ENCODE measurements around the gene INPP4A. TPM values are rescaled to one million over a fixed set of nuclear protein-coding genes. Genes with fewer than 3 reads are reported as not detected.
A peak's percentile ranks its signal among the peaks of the same experiment; 100 is the strongest.

Gene INPP4A
- polyA plus RNA-seq, 1 experiment: 12.9 TPM

GRCh38 chr2:98568161-98568956 is 123.7 kb downstream of the INPP4A start:
- DNase-seq (ENCODE audit: low read depth, low spot score): no peak
- CTCF ChIA-PET: interaction anchor here (1.0 to 1.4 kb wide), 2 partner anchors 9 to 27 kb away, joined by 5 to 8 read pairs; no protein-coding TSS in a partner anchor

GRCh38 chr2:98569197-98569793 is 124.6 kb downstream of the INPP4A start:
- DNase-seq (ENCODE audit: low read depth, low spot score): no peak
- Histone ChIP-seq H3K9me3 (ENCODE audit: control insufficient read depth, insufficient read depth, low read length) (no peaks in the 10 kb centered on the region; the same call in 1 of the 2 replicates), H3K27me3 (ENCODE audit: control insufficient read depth, insufficient read depth, low read length) (no peaks in the 10 kb centered on the region), H3K27ac (ENCODE audit: low read depth, low read length) (no peak overlapping the region), H3K4me3 (ENCODE audit: low read depth, low read length) (no peak overlapping the region)
- ChIA-PET POLR2A (interaction anchor here (0.6 kb wide), 1 partner anchor 10 kb away, joined by 3 read pairs; no protein-coding TSS in a partner anchor), CTCF (interaction anchor here (0.5 to 1.4 kb wide), 3 partner anchors 10 to 322 kb away, joined by 3 to 8 read pairs (median 5); no protein-coding TSS in a partner anchor)
- TF ChIP-seq CTCF (IDR thresholded peaks at IDR 0.05; ENCODE audit: low read depth, low read length): peak; percentile 73

More at GRCh38 chr2:98568161-98568956, 123.7 kb downstream of the INPP4A start:
- Histone ChIP-seq H3K27me3 (ENCODE audit: control insufficient read depth, insufficient read depth, low read length) (no peaks in the 10 kb centered on the region), H3K27ac (ENCODE audit: low read depth, low read length) (no peak overlapping the region), H3K4me3 (ENCODE audit: low read depth, low read length) (no peak overlapping the region), H3K9me3 (ENCODE audit: control insufficient read depth, insufficient read depth, low read length) (no peaks in the 10 kb centered on the region; the same call in 1 of the 2 replicates)
- POLR2A ChIA-PET: interaction anchor here (0.6 kb wide), 1 partner anchor 9 kb away, joined by 3 read pairs; no protein-coding TSS in a partner anchor
- no peak for TF ChIP-seq CTCF (IDR thresholded peaks at IDR 0.05; ENCODE audit: low read depth, low read length)

GRCh38 chr2:98569915-98570314 is 125.3 kb downstream of the INPP4A start:
- TF ChIP-seq CTCF (IDR thresholded peaks at IDR 0.05; ENCODE audit: low read depth, low read length): no peak
- ChIA-PET CTCF (interaction anchor here (0.7 to 1.5 kb wide), 2 partner anchors 9 to 10 kb away, joined by 4 to 5 read pairs; no protein-coding TSS in a partner anchor), POLR2A (no interaction called here)
- H3K4me3 ChIP-seq (ENCODE audit: low read depth, low read length): no peak overlapping the region
- no peaks in the 10 kb centered on the region for H3K27me3 ChIP-seq (ENCODE audit: control insufficient read depth, insufficient read depth, low read length)
- DNase-seq (ENCODE audit: low read depth, low spot score): no peak
- no peaks in the 10 kb centered on the region; the same call in 1 of the 2 replicates for H3K9me3 ChIP-seq (ENCODE audit: control insufficient read depth, insufficient read depth, low read length)
- H3K27ac ChIP-seq (ENCODE audit: low read depth, low read length): no peak overlapping the region

GRCh38 chr2:98570356-98570755 is 125.7 kb downstream of the INPP4A start:
- H3K27ac ChIP-seq (ENCODE audit: low read depth, low read length): no peak overlapping the region
- no peaks in the 10 kb centered on the region; the same call in 1 of the 2 replicates for H3K9me3 ChIP-seq (ENCODE audit: control insufficient read depth, insufficient read depth, low read length)
- no peak overlapping the region for H3K4me3 ChIP-seq (ENCODE audit: low read depth, low read length)
- DNase-seq (ENCODE audit: low read depth, low spot score): no peak
- no peaks in the 10 kb centered on the region for H3K27me3 ChIP-seq (ENCODE audit: control insufficient read depth, insufficient read depth, low read length)
- CTCF ChIA-PET: interaction anchor here (0.7 to 1.5 kb wide), 2 partner anchors 9 to 11 kb away, joined by 4 to 5 read pairs; no protein-coding TSS in a partner anchor
- POLR2A ChIA-PET: no interaction called here
- TF ChIP-seq CTCF (IDR thresholded peaks at IDR 0.05; ENCODE audit: low read depth, low read length): no peak

All from AG04450 (cell line).